GM18502 (cell line): ENCODE results near the gene CLCF1.
"Not testable (repeated sequence)": the region's sequence is repeated elsewhere in the genome, so short reads cannot be mapped to it uniquely, and the experiment has no call there.

Source experiments
- ATAC-seq: cut with Tn5 transposase; IDR thresholded peaks from one replicate; pipeline ENCODE4 v1.9.1; 2021; ENCODE audit warnings: mild to moderate bottlenecking; ENCODE audit not compliant: unreplicated experiment, poor library complexity

The CLCF1 gene

DNA sequence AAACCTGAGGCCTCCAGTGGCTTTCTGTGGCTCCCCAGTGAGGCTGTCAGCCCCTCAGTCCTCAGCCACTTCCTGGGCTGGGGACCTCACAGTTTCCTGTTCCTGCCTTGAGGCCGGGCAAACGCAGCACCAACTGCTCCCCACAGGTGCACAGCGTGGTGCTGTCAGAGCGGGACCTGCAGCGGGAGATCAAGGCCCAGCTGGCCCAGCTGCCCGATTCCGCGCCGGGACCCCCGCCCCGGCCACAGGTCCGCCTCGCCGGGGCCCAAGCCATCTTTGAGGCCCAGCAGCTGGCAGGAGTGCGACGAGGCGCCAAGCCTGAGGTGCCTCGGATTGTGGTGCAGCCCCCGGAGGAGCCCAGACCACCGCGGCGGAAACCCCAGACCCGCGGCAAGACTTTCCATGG, 35.9 kb upstream of the CLCF1 start:
- peak; percentile 54 for ATAC-seq

- no peak for ATAC-seq
Observed at GRCh38 chr11:67408437-67409200, 35.2 kb upstream of the CLCF1 start.

DNA sequence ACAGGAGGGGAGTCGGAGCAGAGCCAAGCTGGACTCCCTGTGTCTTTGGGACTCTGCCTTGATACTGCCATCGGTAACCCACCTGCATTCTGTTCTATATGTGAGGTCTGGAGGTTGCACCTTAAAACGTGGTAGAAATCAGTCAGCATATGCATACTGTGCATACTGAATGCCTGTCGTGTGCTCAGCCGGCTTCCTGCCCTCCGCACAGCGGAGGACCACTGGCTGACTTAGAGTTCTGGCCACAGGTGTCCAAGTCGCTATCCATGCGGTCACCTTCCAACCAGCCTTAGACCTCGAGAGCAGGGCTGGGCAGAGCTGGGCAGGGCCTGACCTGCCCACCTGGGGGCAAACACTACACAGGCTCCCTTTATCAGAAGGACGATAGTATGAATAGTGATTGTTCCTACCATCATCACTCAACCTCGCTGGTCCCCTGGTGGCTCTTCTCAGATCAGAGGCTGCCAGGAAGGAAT, 34.3 kb upstream of the CLCF1 start:
- no peak for ATAC-seq

DNA sequence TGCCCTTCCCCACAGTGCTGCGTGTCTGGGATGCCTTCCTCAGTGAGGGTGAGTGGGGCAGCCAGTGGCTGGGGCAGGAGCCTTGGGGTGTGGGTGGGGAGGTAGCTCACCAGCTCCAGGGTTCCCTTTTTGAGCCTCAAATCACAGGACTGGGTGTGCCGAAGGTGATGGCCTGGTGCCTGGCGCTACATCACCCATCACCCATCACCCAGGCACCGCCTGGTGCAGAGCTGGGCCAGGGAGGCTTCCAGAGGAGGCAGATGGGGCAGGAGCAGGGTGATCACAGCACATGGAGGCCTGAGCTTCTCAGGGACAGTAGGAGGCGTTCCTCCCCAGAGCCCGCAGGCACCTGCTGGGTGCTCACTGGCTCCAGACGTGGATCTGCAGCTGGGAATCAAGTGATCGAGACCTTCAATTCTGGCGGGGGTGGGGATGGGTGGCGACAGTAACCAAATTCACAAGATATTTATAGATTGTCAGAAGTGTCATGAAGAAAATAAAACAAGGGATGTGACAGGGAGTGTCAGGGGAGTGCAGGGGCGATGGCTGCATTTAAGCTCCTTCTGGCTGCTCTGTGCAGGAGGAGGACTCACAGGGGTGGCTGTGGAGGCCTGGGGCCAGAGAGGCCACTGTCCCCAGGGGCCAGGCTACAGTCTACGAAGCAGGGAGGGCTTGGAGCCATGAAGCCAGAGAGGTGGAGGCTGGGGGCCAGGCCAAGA, 33.7 kb upstream of the CLCF1 start:
- no peak for ATAC-seq

GRCh38 chr11:67406420-67406968, 33.1 kb upstream of the CLCF1 start:
- ATAC-seq: no peak

GRCh38 chr11:67405688-67406339, 32.4 kb upstream of the CLCF1 start:
- ATAC-seq: no peak

DNA sequence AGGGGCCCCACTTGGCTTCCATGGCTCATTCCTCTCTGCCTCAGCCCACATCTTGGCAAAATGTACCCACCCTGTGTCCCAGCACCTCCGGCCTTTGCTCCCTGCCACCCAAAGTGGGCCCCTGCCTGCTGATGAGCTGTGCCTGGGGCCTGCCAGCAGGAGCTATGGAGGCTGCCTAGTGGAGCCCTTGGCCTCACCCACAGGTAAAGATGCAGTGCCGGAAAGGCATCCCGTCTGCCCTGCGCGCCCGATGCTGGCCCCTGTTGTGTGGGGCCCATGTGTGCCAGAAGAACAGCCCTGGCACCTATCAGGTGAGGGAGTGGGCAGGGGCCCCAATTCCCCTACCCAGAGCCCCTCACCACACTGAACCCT, 31.8 kb upstream of the CLCF1 start:
- ATAC-seq: no peak

DNA sequence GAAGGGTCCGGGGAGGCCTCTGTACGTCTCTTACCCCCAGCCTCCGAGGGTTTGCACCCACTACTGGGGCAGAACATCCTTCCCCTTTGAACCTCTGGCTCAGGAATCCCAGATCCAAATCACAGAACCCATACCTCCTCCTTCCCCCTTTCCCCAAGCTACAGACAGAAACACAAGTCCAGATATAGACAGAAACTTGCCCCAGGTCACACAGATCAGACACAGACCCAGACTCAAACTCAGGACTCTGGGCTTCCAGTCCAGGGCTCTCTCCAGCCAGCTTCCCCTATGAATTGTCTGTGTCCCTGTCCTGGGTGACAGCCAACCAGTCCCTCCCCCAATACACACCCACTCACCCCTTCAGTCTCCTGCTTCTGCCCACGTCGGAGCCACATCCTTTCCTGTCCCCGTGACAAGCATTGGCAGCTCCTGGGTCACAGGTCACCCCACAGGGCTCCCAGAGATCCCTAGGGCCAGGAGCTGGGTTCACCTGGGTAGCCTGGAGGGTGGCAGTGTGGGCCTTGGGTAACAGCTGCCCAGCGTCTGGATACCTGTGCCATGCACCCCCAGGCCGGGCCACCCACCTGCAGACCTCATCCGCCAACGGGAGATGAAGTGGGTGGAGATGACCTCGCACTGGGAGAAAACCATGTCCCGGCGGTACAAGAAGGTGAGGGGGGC, 31.3 kb upstream of the CLCF1 start:
- no peak for ATAC-seq

DNA sequence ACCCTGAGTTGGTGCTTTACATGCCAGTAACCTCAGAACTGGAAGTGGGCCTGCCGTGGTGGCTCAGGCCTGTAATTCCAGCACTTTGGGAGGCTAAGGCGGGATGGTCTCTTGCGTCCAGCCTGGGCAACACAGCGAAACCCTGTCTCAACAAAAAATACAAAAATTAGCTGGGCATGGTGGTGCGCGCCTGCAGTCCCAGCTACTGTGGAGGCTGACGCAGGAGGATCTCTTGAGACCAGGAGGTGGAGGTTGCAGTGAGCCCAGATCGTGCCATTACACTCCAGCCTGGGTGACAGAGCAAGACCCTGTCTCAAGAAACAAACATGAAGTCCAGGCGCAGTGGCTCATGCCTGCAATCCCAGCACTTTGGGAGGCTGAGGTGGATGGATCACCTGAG, 29.7 kb upstream of the CLCF1 start:
- ATAC-seq: not testable (repeated sequence)

DNA sequence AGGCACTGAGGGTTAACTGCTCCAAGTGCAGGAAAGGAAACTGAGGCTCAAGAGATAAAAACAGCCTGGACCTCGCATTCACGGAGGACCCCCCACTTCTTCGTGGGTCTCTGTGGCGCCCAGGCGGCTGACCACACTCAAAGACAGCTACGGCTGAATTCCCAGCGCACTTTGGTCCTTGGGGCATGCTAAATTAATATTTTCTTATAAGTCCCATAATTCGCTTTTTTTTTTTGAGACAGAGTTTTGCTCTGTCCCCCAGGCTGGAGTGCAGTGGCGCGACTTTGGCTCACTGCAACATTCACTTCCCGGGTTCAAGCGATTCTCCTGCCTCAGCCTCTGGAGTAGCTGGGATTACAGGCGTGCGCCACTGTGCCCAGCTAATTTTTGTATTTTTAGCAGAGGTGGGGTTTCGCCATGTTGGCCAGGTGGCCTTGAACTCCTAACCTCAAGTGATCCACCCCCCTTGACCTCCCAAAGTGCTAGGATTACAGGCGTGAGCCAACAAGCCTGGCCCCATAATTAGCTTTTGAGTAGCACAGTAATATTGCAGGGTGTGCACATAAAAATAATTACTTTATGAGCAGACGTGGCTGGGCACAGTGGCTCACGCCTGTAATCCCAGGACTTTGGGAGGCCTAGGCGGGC, 28.9 kb upstream of the CLCF1 start:
- not testable (repeated sequence) for ATAC-seq

- ATAC-seq: peak; percentile 56
Observed at GRCh38 chr11:67401495-67402191, 28.2 kb upstream of the CLCF1 start, which contains the start of gene PPP1CA. PPP1CA (minus strand) TSS chr11:67401858; CDS start chr11:67401782, 76 bp downstream.

DNA sequence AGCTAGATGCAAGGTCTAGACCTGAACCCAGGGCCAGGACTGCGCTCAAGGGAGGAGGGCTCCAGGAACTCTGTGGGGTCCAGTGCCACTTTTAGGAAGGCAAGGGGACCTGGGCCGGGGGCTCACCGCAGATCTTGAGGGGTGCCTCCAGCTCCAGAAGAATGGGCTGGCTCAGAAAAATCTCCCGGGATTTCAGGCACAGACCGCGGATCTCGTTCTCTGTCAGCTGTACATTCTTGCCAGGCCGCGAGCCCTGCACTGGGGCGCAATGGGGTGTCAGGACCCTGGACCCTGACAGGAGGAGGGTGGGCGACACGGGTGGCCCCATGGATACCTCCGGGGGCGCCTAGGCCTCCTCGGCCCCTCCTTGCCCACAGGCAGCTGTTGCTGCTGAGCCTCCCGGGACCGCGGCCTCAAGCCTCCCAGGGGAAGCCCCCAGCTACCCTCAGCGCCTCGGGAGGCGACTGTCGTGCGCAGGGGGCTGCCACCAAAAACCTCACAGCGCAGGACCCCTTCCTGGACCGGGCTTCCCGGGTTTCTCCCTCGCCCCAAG, 27.6 kb upstream of the CLCF1 start:
- peak; percentile 26 for ATAC-seq

DNA sequence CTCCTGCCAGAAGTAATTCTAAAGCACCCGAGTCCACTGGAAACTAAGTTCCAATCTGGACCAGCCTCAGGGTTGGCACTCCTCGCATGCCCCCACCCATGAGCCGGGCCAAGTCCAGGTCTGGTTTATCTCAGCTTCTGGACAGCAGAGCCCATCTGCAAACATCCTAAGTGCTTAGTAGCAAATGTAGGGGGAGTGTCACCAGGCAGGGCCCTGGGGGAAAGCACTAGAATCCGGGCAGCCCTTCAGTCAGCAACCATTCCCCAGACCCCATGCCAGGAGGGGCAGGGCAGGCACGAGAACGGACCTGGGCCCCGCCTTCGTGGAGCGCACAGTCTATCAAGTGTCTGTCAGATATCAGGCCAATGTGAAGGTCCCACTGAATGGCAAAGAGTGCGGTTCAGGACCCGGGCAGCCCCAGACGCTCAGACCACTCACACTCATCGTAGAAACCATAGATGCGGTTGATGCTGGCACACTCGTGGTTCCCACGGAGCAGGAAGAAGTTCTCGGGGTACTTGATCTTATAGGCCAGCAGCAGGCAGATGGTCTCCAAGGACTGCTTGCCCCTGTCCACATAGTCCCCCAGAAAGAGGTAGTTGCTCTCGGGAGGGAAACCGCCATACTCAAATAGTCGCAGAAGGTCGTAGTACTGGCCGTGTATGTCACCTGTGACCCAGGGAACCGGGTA, 27.0 kb upstream of the CLCF1 start:
- ATAC-seq: no peak

DNA sequence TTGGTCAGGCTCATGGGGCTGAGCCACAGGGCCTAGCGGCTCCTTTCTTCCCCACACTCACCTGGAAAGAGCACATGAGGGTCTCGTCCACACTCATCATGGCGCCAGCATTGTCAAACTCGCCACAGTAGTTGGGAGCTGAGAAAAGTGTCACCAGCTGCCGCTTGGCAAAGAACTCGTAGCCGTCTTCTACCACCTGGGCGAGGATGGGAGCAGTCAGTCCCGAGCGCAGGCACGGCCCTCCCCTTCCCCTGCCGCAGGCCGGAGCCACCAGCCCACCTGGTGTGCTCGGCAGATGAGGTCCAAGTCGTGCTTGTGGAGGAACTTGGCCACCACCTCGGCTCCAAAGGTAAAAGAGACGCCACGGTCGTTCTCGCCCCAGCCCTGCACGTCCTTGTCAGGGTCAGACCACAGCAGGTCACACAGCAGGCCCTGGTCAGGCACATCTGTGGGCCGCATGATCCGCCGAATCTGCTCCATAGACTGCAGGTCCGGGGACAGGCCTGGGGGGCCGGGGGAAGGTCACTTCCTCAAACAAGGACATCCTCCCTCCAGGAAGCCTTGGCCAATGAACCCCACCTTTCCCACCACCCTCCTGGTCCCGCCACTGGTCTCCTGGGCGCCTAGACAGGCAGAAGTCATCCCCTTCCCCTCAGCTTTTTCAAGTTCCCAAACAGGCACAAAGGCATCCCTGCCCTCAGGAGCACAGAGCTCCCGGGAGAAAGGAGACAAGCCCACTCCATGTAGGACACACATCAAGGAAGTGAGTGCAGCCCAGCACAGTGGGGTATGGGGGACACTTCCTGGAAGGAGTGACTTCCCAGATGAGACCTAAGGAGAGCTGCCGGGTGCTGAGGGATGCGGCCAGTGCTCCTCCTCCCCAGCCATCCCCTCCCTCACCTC, 25.5 kb upstream of the CLCF1 start:
- ATAC-seq: no peak

GRCh38 chr11:67397986-67398660, 24.7 kb upstream of the CLCF1 start:
- no peak for ATAC-seq

GRCh38 chr11:67397536-67397935, 24.1 kb upstream of the CLCF1 start:
- no peak for ATAC-seq
